ENCODE results near the gene CXCL16.
A peak's percentile ranks its signal among the peaks of the same experiment; 100 is the strongest.

CXCL16 gene

DNA sequence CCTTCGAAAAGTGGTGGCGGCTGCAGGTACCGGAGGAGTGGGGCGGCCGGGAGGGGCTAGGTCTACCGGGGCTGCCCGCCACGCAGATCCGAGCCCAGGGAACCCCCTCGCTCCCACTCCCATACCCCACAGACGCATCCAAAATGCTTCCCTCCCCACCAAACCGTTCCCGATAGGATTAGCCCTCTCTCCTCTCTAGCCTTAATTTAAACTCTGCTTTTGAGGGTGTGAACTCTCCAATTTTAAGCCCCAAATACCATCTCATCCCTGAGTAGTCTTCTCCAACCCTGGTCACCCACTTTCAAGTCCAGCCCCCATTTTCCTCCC, 260 bp upstream of the CXCL16 start:
- Histone ChIP-seq H3K4me1 (ENCODE audit: insufficient read depth, low read length, severe bottlenecking) (peaks cover 14% of the 10 kb centered on the region), H3K79me2 (ENCODE audit: insufficient read depth, low read length) (no peaks in the 10 kb centered on the region), H3K4me3 (ENCODE audit: low read depth, low read length, poor library complexity, severe bottlenecking) (peak overlapping the region; percentile 70), H3K9me3 (ENCODE audit: low read length) (no peaks in the 10 kb centered on the region), H3K4me2 (ENCODE audit: low read length) (peak overlapping the region; percentile 87), H3K9me2 (ENCODE audit: low read depth, low read length) (no peaks in the 10 kb centered on the region), H3K36me3 (ENCODE audit: insufficient read depth, low read length) (no peaks in the 10 kb centered on the region), H3K27ac (ENCODE audit: low read depth, low read length, poor library complexity, severe bottlenecking) (no peak overlapping the region), H4K20me1 (ENCODE audit: insufficient read depth, low read length) (no peaks in the 10 kb centered on the region), H3K27me3 (ENCODE audit: insufficient read depth, low read length) (peaks cover 9% of the 10 kb centered on the region), H3F3A (ENCODE audit: insufficient read depth, low read length) (no peaks in the 10 kb centered on the region), H3K9ac (ENCODE audit: low read length) (no peak overlapping the region; the same call in 1 of the 2 replicates), H2AFZ (ENCODE audit: low read length) (no peak overlapping the region)
- TF ChIP-seq, protein P1, sequence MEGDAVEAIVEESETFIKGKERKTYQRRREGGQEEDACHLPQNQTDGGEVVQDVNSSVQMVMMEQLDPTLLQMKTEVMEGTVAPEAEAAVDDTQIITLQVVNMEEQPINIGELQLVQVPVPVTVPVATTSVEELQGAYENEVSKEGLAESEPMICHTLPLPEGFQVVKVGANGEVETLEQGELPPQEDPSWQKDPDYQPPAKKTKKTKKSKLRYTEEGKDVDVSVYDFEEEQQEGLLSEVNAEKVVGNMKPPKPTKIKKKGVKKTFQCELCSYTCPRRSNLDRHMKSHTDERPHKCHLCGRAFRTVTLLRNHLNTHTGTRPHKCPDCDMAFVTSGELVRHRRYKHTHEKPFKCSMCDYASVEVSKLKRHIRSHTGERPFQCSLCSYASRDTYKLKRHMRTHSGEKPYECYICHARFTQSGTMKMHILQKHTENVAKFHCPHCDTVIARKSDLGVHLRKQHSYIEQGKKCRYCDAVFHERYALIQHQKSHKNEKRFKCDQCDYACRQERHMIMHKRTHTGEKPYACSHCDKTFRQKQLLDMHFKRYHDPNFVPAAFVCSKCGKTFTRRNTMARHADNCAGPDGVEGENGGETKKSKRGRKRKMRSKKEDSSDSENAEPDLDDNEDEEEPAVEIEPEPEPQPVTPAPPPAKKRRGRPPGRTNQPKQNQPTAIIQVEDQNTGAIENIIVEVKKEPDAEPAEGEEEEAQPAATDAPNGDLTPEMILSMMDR (IDR thresholded peaks at IDR 0.05; ENCODE audit: low read length): no peak
- TF ChIP-seq EZH2 (IDR thresholded peaks at IDR 0.05; ENCODE audit: borderline replicate concordance, low read length): no peak

DNA sequence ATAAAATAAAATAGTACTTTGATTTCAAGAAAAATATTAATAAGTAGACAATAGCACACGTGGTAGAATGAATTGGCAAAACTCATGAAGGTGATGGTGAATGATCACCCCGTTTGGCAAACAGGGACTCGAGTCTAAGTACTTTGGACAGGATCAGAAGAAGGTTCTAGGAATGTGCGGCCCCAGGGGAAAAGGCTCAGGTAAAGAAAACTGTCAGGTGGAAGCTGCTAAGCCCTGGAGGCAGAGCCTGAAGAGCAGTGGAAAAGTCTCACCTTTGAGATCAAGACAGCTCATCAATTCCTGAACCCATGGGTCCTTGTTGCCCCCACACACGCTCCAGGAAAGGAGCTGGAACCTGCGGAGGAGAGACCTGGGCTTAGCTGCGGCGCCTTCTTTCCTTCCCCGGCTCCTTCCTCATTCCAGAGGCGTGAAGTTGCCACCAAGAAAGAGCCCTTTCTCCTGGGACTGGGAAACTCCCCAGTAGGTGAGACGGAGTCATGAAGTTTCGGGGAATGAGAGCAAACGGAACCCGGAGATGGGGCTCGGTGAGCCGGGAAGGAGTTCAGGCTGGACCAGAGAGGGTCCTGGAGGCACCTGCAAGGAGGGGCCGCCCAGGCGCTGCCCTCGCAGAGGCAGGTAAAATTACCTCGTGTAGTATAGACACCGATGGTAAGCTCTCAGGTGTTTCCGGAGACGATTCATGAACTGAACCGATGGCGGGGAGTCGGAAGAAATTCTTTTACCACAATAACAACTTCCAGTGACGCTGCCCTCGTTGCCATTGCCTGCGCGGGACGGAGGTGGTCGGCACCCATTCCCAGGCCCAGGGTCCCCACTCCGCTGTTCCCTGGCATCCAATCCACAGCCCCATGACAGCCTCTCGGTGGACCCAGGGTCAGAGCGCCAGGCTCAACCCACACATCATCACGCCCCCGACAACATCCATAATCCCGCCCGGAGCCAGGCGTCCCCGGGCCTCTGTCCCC, 1.3 kb downstream of the CXCL16 start:
- no peaks in the 10 kb centered on the region for H3K9me3 ChIP-seq (ENCODE audit: low read length)
- H3K4me3 ChIP-seq (ENCODE audit: low read depth, low read length, poor library complexity, severe bottlenecking): peak overlapping the region; percentile 70
- H4K20me1 ChIP-seq (ENCODE audit: insufficient read depth, low read length): no peaks in the 10 kb centered on the region
- H3K36me3 ChIP-seq (ENCODE audit: insufficient read depth, low read length): no peaks in the 10 kb centered on the region
- peaks cover 9% of the 10 kb centered on the region for H3K27me3 ChIP-seq (ENCODE audit: insufficient read depth, low read length)
- no peaks in the 10 kb centered on the region for H3F3A ChIP-seq (ENCODE audit: insufficient read depth, low read length)
- H3K9me2 ChIP-seq (ENCODE audit: low read depth, low read length): no peaks in the 10 kb centered on the region
- peak overlapping the region; percentile 87 for H3K4me2 ChIP-seq (ENCODE audit: low read length)
- no peaks in the 10 kb centered on the region for H3K79me2 ChIP-seq (ENCODE audit: insufficient read depth, low read length)
- H3K27ac ChIP-seq (ENCODE audit: low read depth, low read length, poor library complexity, severe bottlenecking): no peak overlapping the region
- H3K4me1 ChIP-seq (ENCODE audit: insufficient read depth, low read length, severe bottlenecking): peaks cover 17% of the 10 kb centered on the region
- no peak overlapping the region for H2AFZ ChIP-seq (ENCODE audit: low read length)
- H3K9ac ChIP-seq (ENCODE audit: low read length): peak overlapping the region; percentile 65; the same call in 1 of the 2 replicates
- no peak for TF ChIP-seq EZH2 (IDR thresholded peaks at IDR 0.05; ENCODE audit: borderline replicate concordance, low read length)
- TF ChIP-seq, protein P1 (IDR thresholded peaks at IDR 0.05; ENCODE audit: low read length): no peak

DNA sequence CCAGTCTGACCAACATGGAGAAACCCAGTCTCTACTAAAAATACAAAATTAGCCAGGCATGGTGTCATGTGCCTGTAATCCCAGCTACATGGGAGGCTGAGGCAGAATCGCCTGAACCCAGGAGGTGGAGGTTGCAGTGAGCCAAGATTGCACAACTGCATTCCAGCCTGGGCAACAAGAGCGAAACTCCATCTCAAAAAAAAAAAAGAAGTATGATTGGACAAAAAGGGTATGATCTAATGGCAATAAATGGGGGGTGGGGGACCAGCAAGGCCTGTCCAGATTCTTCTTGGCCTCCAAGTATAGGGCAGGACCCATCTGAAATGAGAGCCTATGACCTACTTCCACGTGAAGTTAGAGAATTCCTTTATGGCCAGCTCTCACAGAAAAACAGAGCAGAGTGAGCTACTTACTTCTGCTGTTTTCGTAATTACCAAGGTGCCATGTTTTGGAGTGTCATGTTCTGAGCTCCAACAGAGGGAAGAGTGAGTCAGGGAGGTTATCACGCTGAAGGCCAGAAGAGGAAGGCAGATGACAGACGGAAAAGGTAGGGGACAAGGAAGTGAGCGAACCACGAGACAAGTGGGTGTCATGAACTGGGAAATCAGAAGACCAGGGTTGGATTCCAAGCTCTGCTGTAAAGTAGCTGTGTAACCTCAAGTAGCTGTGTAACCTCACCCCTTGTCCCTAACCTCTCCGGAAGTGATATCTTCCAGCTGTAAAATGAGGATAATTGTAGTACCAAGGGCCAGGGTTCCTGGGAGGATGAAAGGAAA, 3.7 kb downstream of the CXCL16 start:
- H3K9ac ChIP-seq (ENCODE audit: low read length): no peak overlapping the region
- peaks cover 35% of the 10 kb centered on the region for H3K4me1 ChIP-seq (ENCODE audit: insufficient read depth, low read length, severe bottlenecking)
- no peak overlapping the region for H2AFZ ChIP-seq (ENCODE audit: low read length)
- no peak overlapping the region for H3K27ac ChIP-seq (ENCODE audit: low read depth, low read length, poor library complexity, severe bottlenecking)
- H3F3A ChIP-seq (ENCODE audit: insufficient read depth, low read length): peaks cover 4% of the 10 kb centered on the region; the same call in 1 of the 2 replicates
- H3K9me2 ChIP-seq (ENCODE audit: low read depth, low read length): no peaks in the 10 kb centered on the region
- H3K9me3 ChIP-seq (ENCODE audit: low read length): no peaks in the 10 kb centered on the region
- H4K20me1 ChIP-seq (ENCODE audit: insufficient read depth, low read length): no peaks in the 10 kb centered on the region
- H3K4me2 ChIP-seq (ENCODE audit: low read length): no peak overlapping the region
- no peak overlapping the region for H3K4me3 ChIP-seq (ENCODE audit: low read depth, low read length, poor library complexity, severe bottlenecking)
- H3K27me3 ChIP-seq (ENCODE audit: insufficient read depth, low read length): peaks cover 9% of the 10 kb centered on the region
- no peaks in the 10 kb centered on the region for H3K36me3 ChIP-seq (ENCODE audit: insufficient read depth, low read length)
- H3K79me2 ChIP-seq (ENCODE audit: insufficient read depth, low read length): no peaks in the 10 kb centered on the region
- no peak for TF ChIP-seq EZH2 (IDR thresholded peaks at IDR 0.05; ENCODE audit: borderline replicate concordance, low read length)
- TF ChIP-seq, protein P1 (IDR thresholded peaks at IDR 0.05; ENCODE audit: low read length): no peak

All from OCI-LY1 (cell line).